OCI-LY3 (cell line): ENCODE results near the gene ATP1A4.

Experiments
- H2AFZ ChIP-seq: fragments of 200-600, 300-600 bp; shearing (Covaris generic); 2 replicates; pipeline ENCODE4 v1.6.0; 2014; ENCODE audit warnings: antibody characterized with exemption, low read depth, low read length
- H3K27ac ChIP-seq: fragments of 200-600, 300-600 bp; sonication (generic); 2 replicates; pipeline ENCODE4 v1.5.1; 2014; ENCODE audit warnings: mild to moderate bottlenecking, low read length, moderate library complexity, mixed read lengths
- H3K27me3 ChIP-seq: fragments of 200-600, 300-600 bp; sonication (generic); 2 replicates; pipeline ENCODE4 v1.6.1; 2014; ENCODE audit warnings: low read depth, low read length, mixed read lengths
- H3K36me3 ChIP-seq: fragments of 200-600, 300-600 bp; sonication (generic); replicated peaks from 2 replicates; pipeline ENCODE3; 2014; ENCODE audit warnings: low read depth, low read length, mixed read lengths
- H3K4me1 ChIP-seq: fragments of 300-600, 200-600 bp; sonication (generic); 2 replicates; pipeline ENCODE4 v1.6.1; 2014; ENCODE audit warnings: low read length, mixed read lengths
- H3K4me2 ChIP-seq: fragments of 200-600, 300-600 bp; sonication (generic); 2 replicates; pipeline ENCODE4 v1.6.1; 2014; ENCODE audit warnings: low read length, mixed read lengths
- H3K4me3 ChIP-seq: fragments of 300-600, 200-600 bp; sonication (generic); 2 replicates; pipeline ENCODE4 v1.5.1; 2014; ENCODE audit warnings: antibody characterized with exemption, mild to moderate bottlenecking, low read length, moderate library complexity
- H3K79me2 ChIP-seq: fragments of 300-600, 200-600 bp; shearing (Covaris generic); 2 replicates; pipeline ENCODE4 v1.6.1; 2014; ENCODE audit warnings: mild to moderate bottlenecking, low read length, mixed read lengths
- H3K9ac ChIP-seq: fragments of 300-600, 200-600 bp; shearing (Covaris generic); 2 replicates; pipeline ENCODE4 v1.6.0; 2014; ENCODE audit warnings: mild to moderate bottlenecking, low read length, moderate library complexity
- H3K9me3 ChIP-seq: fragments of 200-600, 300-600 bp; shearing (Covaris generic); 2 replicates; pipeline ENCODE4 v1.6.1; 2014; ENCODE audit warnings: low read length, mixed read lengths; ENCODE audit not compliant: insufficient read depth
- H4K20me1 ChIP-seq: fragments of 200-600, 300-600 bp; sonication (generic); 2 replicates; pipeline ENCODE4 v1.6.1; 2016; ENCODE audit warnings: low read length, mixed read lengths; ENCODE audit not compliant: insufficient read depth
- EZH2phosphoT487 ChIP-seq: fragments of 200-600 bp; shearing (Covaris generic); IDR thresholded peaks from 2 replicates; pipeline ENCODE4 v1.6.1; 2018; ENCODE audit warnings: antibody characterized with exemption, mixed run types, low read depth
- TF ChIP-seq, protein P1 (sequence below): fragments of 200-600, 300-600 bp; sonication (generic); IDR thresholded peaks from 2 replicates; pipeline ENCODE4 v1.5.1; 2014; ENCODE audit warnings: antibody characterized with exemption, low read length, low read depth

ATP1A4 gene

DNA sequence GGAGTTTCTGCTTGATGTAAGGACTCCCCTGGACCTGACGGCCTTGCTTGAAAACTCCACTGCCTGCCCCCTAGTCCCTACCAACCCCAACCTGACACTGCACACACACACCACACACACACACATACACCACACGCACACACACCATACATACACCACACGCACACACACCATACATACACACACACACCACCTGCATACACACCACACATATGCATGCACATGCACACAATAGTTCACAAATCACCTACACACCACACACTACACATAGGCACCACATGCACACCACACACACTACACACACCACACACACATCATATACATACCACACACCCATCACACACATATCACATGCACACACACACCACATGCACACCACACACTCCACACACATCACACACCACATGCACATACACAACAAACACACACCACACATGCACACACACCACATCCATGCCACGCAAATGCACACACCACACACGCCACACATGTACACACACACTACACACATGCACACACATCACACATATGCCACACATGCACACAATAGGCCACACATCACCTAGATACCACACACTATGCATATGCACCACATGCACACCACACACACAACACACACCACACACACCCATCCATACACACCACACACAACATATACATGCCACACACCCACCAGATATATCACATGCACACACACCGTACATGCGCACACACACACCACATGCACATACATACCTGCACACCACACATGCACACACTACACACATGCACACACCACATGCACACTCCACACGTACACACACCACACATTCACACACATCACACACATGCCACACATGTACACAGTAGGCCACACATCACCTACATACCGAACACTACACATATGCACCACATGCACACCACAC lies 42.7 kb downstream of the ATP1A4 start:
- Histone ChIP-seq H3K79me2 (no peaks in the 10 kb centered on the region), H3K27ac (no peak overlapping the region), H3K36me3 (no peaks in the 10 kb centered on the region), H3K27me3 (peaks cover 6% of the 10 kb centered on the region; the same call in 1 of the 2 replicates), H4K20me1 (no peaks in the 10 kb centered on the region), H2AFZ (no peak overlapping the region), H3K4me1 (peaks cover 25% of the 10 kb centered on the region), H3K4me2 (peak overlapping the region; percentile 70; the same call in 1 of the 2 replicates), H3K9ac (no peak overlapping the region), H3K4me3 (no peak overlapping the region), H3K9me3 (no peaks in the 10 kb centered on the region)
- TF ChIP-seq, protein P1, sequence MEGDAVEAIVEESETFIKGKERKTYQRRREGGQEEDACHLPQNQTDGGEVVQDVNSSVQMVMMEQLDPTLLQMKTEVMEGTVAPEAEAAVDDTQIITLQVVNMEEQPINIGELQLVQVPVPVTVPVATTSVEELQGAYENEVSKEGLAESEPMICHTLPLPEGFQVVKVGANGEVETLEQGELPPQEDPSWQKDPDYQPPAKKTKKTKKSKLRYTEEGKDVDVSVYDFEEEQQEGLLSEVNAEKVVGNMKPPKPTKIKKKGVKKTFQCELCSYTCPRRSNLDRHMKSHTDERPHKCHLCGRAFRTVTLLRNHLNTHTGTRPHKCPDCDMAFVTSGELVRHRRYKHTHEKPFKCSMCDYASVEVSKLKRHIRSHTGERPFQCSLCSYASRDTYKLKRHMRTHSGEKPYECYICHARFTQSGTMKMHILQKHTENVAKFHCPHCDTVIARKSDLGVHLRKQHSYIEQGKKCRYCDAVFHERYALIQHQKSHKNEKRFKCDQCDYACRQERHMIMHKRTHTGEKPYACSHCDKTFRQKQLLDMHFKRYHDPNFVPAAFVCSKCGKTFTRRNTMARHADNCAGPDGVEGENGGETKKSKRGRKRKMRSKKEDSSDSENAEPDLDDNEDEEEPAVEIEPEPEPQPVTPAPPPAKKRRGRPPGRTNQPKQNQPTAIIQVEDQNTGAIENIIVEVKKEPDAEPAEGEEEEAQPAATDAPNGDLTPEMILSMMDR, result no peak
- TF ChIP-seq EZH2phosphoT487, result no peak

GRCh38 chr1:160194737-160195059 lies 43.3 kb downstream of the ATP1A4 start:
- Histone ChIP-seq H3K9me3 (no peaks in the 10 kb centered on the region), H2AFZ (no peak overlapping the region), H3K4me1 (peaks cover 20% of the 10 kb centered on the region), H3K79me2 (no peaks in the 10 kb centered on the region), H3K36me3 (no peaks in the 10 kb centered on the region), H4K20me1 (no peaks in the 10 kb centered on the region), H3K4me3 (no peak overlapping the region), H3K4me2 (no peak overlapping the region), H3K27me3 (0 out of 2 replicates have a peak, but pooled peaks cover 2% of the 10 kb centered on the region), H3K9ac (no peak overlapping the region), H3K27ac (no peak overlapping the region)
- TF ChIP-seq, protein P1, result no peak
- no peak for TF ChIP-seq EZH2phosphoT487

GRCh38 chr1:160196143-160196542 lies 44.7 kb downstream of the ATP1A4 start:
- no peaks in the 10 kb centered on the region for H4K20me1 ChIP-seq
- no peaks in the 10 kb centered on the region for H3K79me2 ChIP-seq
- H3K4me1 ChIP-seq, result peaks cover 20% of the 10 kb centered on the region
- no peaks in the 10 kb centered on the region for H3K27me3 ChIP-seq
- no peak overlapping the region for H3K9ac ChIP-seq
- H2AFZ ChIP-seq, result no peak overlapping the region
- no peak overlapping the region for H3K27ac ChIP-seq
- H3K4me2 ChIP-seq, result no peak overlapping the region
- no peaks in the 10 kb centered on the region for H3K9me3 ChIP-seq
- H3K4me3 ChIP-seq, result no peak overlapping the region
- no peaks in the 10 kb centered on the region for H3K36me3 ChIP-seq
- TF ChIP-seq, protein P1, result no peak
- TF ChIP-seq EZH2phosphoT487, result no peak

DNA sequence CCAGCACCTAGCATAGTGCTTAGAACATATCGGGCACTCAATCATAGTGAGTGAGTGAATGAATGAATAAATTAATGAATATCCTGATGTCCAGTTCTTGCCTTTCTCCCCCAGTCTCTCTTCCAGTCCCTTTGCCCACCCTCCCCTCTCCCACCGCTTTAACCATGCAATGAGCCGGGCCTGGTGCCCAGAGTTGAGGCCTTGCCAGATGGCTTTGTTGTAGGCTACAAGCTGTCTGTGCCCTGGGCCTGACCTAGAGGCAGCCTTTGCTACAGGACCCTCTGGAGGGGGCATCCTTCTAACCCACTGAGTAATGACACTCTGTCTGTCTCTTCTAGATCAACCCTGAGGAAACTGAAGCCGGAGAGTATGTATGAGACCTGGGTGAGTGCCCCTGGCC lies 45.8 kb downstream of the ATP1A4 start:
- no peak overlapping the region for H3K9ac ChIP-seq
- H3K4me2 ChIP-seq, result no peak overlapping the region
- H3K36me3 ChIP-seq, result no peaks in the 10 kb centered on the region
- no peaks in the 10 kb centered on the region for H3K9me3 ChIP-seq
- H3K4me3 ChIP-seq, result no peak overlapping the region
- H3K4me1 ChIP-seq, result peaks cover 20% of the 10 kb centered on the region
- H2AFZ ChIP-seq, result no peak overlapping the region
- H3K79me2 ChIP-seq, result no peaks in the 10 kb centered on the region
- no peaks in the 10 kb centered on the region for H4K20me1 ChIP-seq
- H3K27ac ChIP-seq, result no peak overlapping the region
- no peak for TF ChIP-seq EZH2phosphoT487
- TF ChIP-seq, protein P1, result no peak
- H3K27me3 ChIP-seq, result no peaks in the 10 kb centered on the region
